Neuron (in vitro differentiated cells): Measurements from ENCODE around the gene SMIM5.

Experiments
- H2AFZ ChIP-seq: one replicate; pipeline ENCODE4 v1.6.1; 2013; ENCODE audit warnings: low read depth, mild to moderate bottlenecking, inconsistent platforms, low read length, moderate library complexity
- H3K27me3 ChIP-seq: one replicate; pipeline ENCODE4 v1.6.1; 2013; ENCODE audit warnings: low read length; ENCODE audit not compliant: insufficient read depth
- H3K36me3 ChIP-seq: one replicate; pipeline ENCODE4 v1.6.1; 2013; ENCODE audit warnings: low read length; ENCODE audit not compliant: insufficient read depth
- H3K4me1 ChIP-seq: one replicate; pipeline ENCODE4 v1.6.1; 2013; ENCODE audit warnings: low read length; ENCODE audit not compliant: insufficient read depth
- H3K4me3 ChIP-seq: 2 replicates; pipeline ENCODE4 v1.5.1; 2013; ENCODE audit warnings: mild to moderate bottlenecking, low read length, moderate library complexity
- H3K9me3 ChIP-seq: one replicate; pipeline ENCODE4 v1.6.1; 2013; ENCODE audit warnings: low read length

The SMIM5 gene

GRCh38 chr17:75623386-75623785 is 9.8 kb upstream of the SMIM5 start:
- no peaks in the 10 kb centered on the region for H3K36me3 ChIP-seq
- H3K4me1 ChIP-seq: peaks cover 5% of the 10 kb centered on the region
- H2AFZ ChIP-seq: no peak overlapping the region
- no peak overlapping the region for H3K4me3 ChIP-seq
- no peaks in the 10 kb centered on the region for H3K9me3 ChIP-seq
- no peaks in the 10 kb centered on the region for H3K27me3 ChIP-seq

GRCh38 chr17:75624021-75624420 is 9.2 kb upstream of the SMIM5 start:
- H3K36me3 ChIP-seq: no peaks in the 10 kb centered on the region
- H3K27me3 ChIP-seq: no peaks in the 10 kb centered on the region
- peaks cover 5% of the 10 kb centered on the region for H3K4me1 ChIP-seq
- H3K9me3 ChIP-seq: no peaks in the 10 kb centered on the region
- H3K4me3 ChIP-seq: no peak overlapping the region
- no peak overlapping the region for H2AFZ ChIP-seq

GRCh38 chr17:75624714-75625345 is 8.4 kb upstream of the SMIM5 start:
- Histone ChIP-seq H3K9me3 (no peaks in the 10 kb centered on the region), H3K27me3 (no peaks in the 10 kb centered on the region), H3K4me3 (no peak overlapping the region), H2AFZ (no peak overlapping the region), H3K4me1 (peaks cover 5% of the 10 kb centered on the region), H3K36me3 (no peaks in the 10 kb centered on the region)

- Histone ChIP-seq H3K36me3 (peaks cover 5% of the 10 kb centered on the region), H3K4me3 (no peak overlapping the region), H3K27me3 (no peaks in the 10 kb centered on the region), H3K9me3 (no peaks in the 10 kb centered on the region), H2AFZ (no peak overlapping the region), H3K4me1 (peaks cover 5% of the 10 kb centered on the region)
These were observed 7.3 kb upstream of the SMIM5 start for GRCh38 chr17:75625813-75626486.

GRCh38 chr17:75626496-75627038 is 6.7 kb upstream of the SMIM5 start:
- Histone ChIP-seq H3K27me3 (no peaks in the 10 kb centered on the region), H3K4me1 (peaks cover 5% of the 10 kb centered on the region), H3K36me3 (peaks cover 5% of the 10 kb centered on the region), H2AFZ (no peak overlapping the region), H3K4me3 (no peak overlapping the region), H3K9me3 (no peaks in the 10 kb centered on the region)

- peaks cover 5% of the 10 kb centered on the region for H3K36me3 ChIP-seq
- no peaks in the 10 kb centered on the region for H3K27me3 ChIP-seq
- peaks cover 5% of the 10 kb centered on the region for H3K4me1 ChIP-seq
- no peaks in the 10 kb centered on the region for H3K9me3 ChIP-seq
- no peak overlapping the region for H3K4me3 ChIP-seq
- no peak overlapping the region for H2AFZ ChIP-seq
These were observed 6.1 kb upstream of the SMIM5 start for GRCh38 chr17:75627094-75627493.

GRCh38 chr17:75628425-75628824 is 4.8 kb upstream of the SMIM5 start:
- no peak overlapping the region for H3K4me3 ChIP-seq
- H2AFZ ChIP-seq: no peak overlapping the region
- no peaks in the 10 kb centered on the region for H3K9me3 ChIP-seq
- peaks cover 16% of the 10 kb centered on the region for H3K4me1 ChIP-seq
- H3K27me3 ChIP-seq: no peaks in the 10 kb centered on the region
- peaks cover 5% of the 10 kb centered on the region for H3K36me3 ChIP-seq

GRCh38 chr17:75629157-75629556 is 4.1 kb upstream of the SMIM5 start:
- Histone ChIP-seq H3K4me1 (peaks cover 23% of the 10 kb centered on the region), H3K36me3 (peaks cover 5% of the 10 kb centered on the region), H3K9me3 (no peaks in the 10 kb centered on the region), H3K27me3 (no peaks in the 10 kb centered on the region), H2AFZ (no peak overlapping the region), H3K4me3 (no peak overlapping the region)

GRCh38 chr17:75630071-75630917 is 2.9 kb upstream of the SMIM5 start:
- Histone ChIP-seq H3K27me3 (no peaks in the 10 kb centered on the region), H3K4me1 (peaks cover 35% of the 10 kb centered on the region), H3K36me3 (peaks cover 5% of the 10 kb centered on the region), H2AFZ (no peak overlapping the region), H3K9me3 (no peaks in the 10 kb centered on the region), H3K4me3 (no peak overlapping the region)

GRCh38 chr17:75631353-75631752 is 1.9 kb upstream of the SMIM5 start:
- Histone ChIP-seq H3K4me1 (peaks cover 37% of the 10 kb centered on the region), H3K36me3 (peaks cover 5% of the 10 kb centered on the region), H3K27me3 (no peaks in the 10 kb centered on the region), H3K9me3 (no peaks in the 10 kb centered on the region), H3K4me3 (no peak overlapping the region), H2AFZ (no peak overlapping the region)

GRCh38 chr17:75632428-75632827 is 806 bp upstream of the SMIM5 start:
- Histone ChIP-seq H3K27me3 (no peaks in the 10 kb centered on the region), H3K4me1 (peaks cover 37% of the 10 kb centered on the region), H3K36me3 (peaks cover 5% of the 10 kb centered on the region), H3K9me3 (no peaks in the 10 kb centered on the region), H3K4me3 (no peak overlapping the region), H2AFZ (no peak overlapping the region)

- Histone ChIP-seq H3K36me3 (peaks cover 5% of the 10 kb centered on the region), H3K27me3 (no peaks in the 10 kb centered on the region), H2AFZ (no peak overlapping the region), H3K9me3 (no peaks in the 10 kb centered on the region), H3K4me1 (peaks cover 37% of the 10 kb centered on the region), H3K4me3 (no peak overlapping the region)
These were observed 497 bp downstream of the SMIM5 start for GRCh38 chr17:75633486-75634375.
